ENCODE measurements around the gene TCEAL7.

Gene TCEAL7

DNA sequence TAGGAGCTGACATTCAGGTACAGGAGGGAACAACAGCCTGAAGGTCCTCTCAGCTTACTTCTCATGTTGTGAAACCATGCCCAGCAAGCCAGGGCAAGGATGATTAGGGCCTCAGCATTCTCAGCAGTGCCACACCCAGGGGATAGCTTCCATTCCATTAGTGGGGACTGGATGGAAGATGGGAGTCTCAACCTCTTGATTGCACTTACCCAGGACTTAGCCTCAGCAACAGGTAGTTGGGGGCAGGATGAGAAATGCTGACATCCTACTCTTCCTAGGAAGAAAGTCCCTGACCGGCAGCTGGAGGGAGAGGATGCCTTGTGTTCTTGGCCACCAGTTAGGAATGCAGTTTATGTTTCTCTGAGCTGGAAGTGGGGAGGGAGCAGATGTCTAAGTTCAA lies 37.5 kb downstream of the TCEAL7 start:
- no peak for DNase-seq (ENCODE audit: low read depth)

- DNase-seq (ENCODE audit: low read depth), result no peak
Observed at GRCh38 chrX:103369479-103369878, 39.4 kb downstream of the TCEAL7 start.

DNA sequence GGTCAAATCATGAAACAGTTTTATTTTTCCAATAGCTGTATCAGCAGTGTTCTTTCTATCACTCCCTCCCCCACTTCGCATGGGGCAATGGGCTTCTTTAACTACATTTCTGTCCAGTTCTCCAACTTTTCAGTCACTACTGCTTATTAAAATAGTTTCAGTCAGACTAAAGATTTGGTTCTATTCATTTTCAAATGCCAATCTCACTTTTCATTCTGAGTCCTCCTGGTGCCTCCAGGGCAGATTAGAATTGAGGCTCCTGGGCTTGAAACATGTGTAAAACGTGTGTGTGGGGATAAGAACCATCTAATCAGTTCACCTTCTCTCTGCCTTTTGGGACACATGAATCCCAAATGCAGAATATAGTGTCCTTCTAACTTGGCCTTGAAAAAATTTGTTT lies 42.8 kb downstream of the TCEAL7 start:
- DNase-seq (ENCODE audit: low read depth), result no peak

GRCh38 chrX:103373581-103373980 lies 43.5 kb downstream of the TCEAL7 start:
- no peak for DNase-seq (ENCODE audit: low read depth)

DNA sequence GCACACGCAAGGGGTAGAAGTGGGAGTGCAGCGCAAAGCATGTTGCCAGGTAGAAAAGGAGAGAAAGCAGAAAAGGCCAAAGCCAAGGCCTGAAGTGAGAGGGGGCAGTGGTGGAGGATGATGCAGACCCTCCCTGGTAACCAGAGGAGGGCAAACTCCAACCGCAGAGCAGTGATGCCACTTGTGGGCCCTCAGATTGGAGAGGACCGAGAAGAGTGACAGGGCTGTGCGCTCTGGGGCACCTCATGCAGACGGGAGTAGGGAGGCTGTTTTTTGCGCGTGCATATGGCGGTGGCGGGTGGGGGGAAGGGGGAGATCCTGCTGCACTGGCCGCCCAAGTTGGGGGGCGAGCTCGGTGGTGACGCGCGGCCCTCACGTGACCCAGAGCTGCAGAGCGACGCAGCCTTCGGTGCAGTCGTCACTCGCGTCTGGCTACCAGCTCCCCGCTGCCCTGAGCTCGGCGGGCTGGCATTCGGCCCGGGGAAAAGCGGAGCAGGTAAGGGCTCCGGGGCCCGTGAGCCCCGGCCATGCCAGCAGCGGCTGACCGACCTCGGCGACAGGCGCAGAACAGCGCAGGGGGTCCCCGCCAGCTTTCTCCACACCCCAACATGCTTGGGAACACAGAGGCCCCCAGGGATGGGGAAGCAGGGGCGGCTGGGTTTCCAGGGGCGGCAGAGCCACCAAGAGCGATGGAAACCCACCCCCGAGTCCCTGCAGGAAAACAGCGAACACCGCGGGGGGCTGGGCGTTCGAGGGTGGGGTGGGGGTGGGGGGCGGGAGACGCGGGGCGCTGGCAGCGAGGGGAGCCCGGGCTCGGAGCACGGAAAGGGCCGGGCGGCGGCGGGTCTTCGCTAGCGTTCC lies 46.3 kb downstream of the TCEAL7 start, which contains the start of gene BEX3:
Gene BEX3, plus strand, starts transcription at position 421 of the 861 bp plus-strand sequence. CDS start 984 bp downstream, outside the sequence.
- no peak for DNase-seq (ENCODE audit: low read depth)

DNA sequence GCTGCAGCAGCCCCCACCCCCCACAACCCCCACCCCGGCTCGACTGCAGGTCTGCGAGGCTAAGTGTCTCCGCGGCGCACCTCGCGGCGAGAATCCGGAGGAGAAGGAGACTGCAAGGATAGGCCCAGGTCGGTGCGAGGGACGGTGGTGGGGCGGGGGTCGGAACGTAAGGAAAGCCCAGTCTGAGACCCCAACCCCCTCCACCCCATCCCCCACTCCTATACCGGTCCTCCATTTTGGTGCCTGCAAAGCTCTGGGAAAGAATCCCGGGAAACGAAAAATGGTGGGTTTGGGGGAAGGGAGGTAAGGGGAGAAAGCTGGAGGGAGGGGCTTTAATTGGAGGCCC lies 46.9 kb downstream of the TCEAL7 start:
- no peak for DNase-seq (ENCODE audit: low read depth)

DNA sequence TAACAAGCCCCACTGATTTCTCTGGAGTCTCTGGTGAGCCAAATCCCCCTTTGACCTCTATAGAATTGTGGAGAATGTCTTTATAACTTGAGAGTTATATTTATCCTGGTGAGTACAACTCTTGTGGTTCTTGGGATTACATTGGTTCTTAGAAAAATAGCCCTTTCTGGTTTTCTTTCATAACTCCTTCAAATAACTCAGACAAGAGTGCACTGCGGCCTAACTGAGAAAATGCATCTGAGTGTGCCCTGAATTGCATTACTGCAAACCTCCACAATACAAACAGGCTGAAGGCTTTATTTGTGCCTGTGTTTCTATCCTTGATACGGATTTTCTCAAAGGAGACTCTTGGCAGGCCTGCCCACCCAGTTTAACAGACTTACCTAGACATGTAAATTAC lies 49.0 kb downstream of the TCEAL7 start:
- DNase-seq (ENCODE audit: low read depth), result no peak
